ENCODE results near the gene OPTN. TPM values are rescaled to one million over a fixed set of nuclear protein-coding genes. Genes with fewer than 3 reads are reported as not detected.
A peak's percentile ranks its signal among the peaks of the same experiment; 100 is the strongest.

Gene OPTN
- total RNA-seq, 1 donor from 2014 or later: 36.3 TPM

GRCh38 chr10:13102002-13102794, 2.2 kb downstream of the OPTN start:
- TF ChIP-seq, protein P1, sequence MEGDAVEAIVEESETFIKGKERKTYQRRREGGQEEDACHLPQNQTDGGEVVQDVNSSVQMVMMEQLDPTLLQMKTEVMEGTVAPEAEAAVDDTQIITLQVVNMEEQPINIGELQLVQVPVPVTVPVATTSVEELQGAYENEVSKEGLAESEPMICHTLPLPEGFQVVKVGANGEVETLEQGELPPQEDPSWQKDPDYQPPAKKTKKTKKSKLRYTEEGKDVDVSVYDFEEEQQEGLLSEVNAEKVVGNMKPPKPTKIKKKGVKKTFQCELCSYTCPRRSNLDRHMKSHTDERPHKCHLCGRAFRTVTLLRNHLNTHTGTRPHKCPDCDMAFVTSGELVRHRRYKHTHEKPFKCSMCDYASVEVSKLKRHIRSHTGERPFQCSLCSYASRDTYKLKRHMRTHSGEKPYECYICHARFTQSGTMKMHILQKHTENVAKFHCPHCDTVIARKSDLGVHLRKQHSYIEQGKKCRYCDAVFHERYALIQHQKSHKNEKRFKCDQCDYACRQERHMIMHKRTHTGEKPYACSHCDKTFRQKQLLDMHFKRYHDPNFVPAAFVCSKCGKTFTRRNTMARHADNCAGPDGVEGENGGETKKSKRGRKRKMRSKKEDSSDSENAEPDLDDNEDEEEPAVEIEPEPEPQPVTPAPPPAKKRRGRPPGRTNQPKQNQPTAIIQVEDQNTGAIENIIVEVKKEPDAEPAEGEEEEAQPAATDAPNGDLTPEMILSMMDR (IDR thresholded peaks at IDR 0.05; ENCODE audit: unreplicated experiment): no peak

DNA sequence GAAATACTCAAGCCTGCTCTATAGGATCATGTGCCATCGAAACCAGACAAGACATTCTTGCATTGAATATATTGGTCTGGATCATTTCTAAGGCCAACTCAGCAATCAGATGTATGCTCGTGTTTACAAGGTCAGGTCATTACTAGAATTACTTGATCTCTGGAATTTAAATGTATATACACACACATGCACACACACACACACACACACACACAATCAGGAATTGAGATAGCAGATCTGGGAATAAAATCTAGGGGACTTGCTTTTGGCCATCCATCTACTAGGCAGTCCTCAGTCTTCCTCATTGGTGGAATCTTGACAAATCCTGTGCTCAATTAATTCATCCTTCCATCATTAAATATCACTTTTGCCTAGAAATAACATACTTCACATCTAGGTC, 3.6 kb downstream of the OPTN start:
- DNase-seq (ENCODE audit: low spot score): no peak
- no peak overlapping the region for H3K4me3 Mint-ChIP-seq (ENCODE audit: unreplicated experiment)
- TF ChIP-seq, protein P1 (IDR thresholded peaks at IDR 0.05; ENCODE audit: unreplicated experiment): no peak
- H3K9me3 Mint-ChIP-seq (ENCODE audit: unreplicated experiment): no peaks in the 10 kb centered on the region
- no peak overlapping the region for H3K27ac Mint-ChIP-seq (ENCODE audit: unreplicated experiment)
- peaks cover 6% of the 10 kb centered on the region for H3K4me1 Mint-ChIP-seq (ENCODE audit: unreplicated experiment)
- H3K27me3 Mint-ChIP-seq (ENCODE audit: unreplicated experiment): peaks cover 3% of the 10 kb centered on the region
- H3K36me3 Mint-ChIP-seq (ENCODE audit: low read depth, unreplicated experiment): no peaks in the 10 kb centered on the region

More at GRCh38 chr10:13102002-13102794, 2.2 kb downstream of the OPTN start:
- H3K36me3 Mint-ChIP-seq (ENCODE audit: low read depth, unreplicated experiment): no peaks in the 10 kb centered on the region
- peaks cover 6% of the 10 kb centered on the region for H3K4me1 Mint-ChIP-seq (ENCODE audit: unreplicated experiment)
- peaks cover 3% of the 10 kb centered on the region for H3K27me3 Mint-ChIP-seq (ENCODE audit: unreplicated experiment)
- H3K27ac Mint-ChIP-seq (ENCODE audit: unreplicated experiment): no peak overlapping the region
- no peak overlapping the region for H3K4me3 Mint-ChIP-seq (ENCODE audit: unreplicated experiment)
- no peak for DNase-seq (ENCODE audit: low spot score)
- H3K9me3 Mint-ChIP-seq (ENCODE audit: unreplicated experiment): no peaks in the 10 kb centered on the region

- H3K27ac Mint-ChIP-seq (ENCODE audit: unreplicated experiment): no peak overlapping the region
- H3K4me1 Mint-ChIP-seq (ENCODE audit: unreplicated experiment): peaks cover 6% of the 10 kb centered on the region
- H3K9me3 Mint-ChIP-seq (ENCODE audit: unreplicated experiment): no peaks in the 10 kb centered on the region
- H3K27me3 Mint-ChIP-seq (ENCODE audit: unreplicated experiment): no peaks in the 10 kb centered on the region
- H3K36me3 Mint-ChIP-seq (ENCODE audit: low read depth, unreplicated experiment): no peaks in the 10 kb centered on the region
- no peak overlapping the region for H3K4me3 Mint-ChIP-seq (ENCODE audit: unreplicated experiment)
- no peak for DNase-seq (ENCODE audit: low spot score)
- TF ChIP-seq, protein P1 (IDR thresholded peaks at IDR 0.05; ENCODE audit: unreplicated experiment): peak; percentile 10
Observed at GRCh38 chr10:13104697-13105096, 4.7 kb downstream of the OPTN start.

GRCh38 chr10:13105184-13105583, 5.2 kb downstream of the OPTN start:
- no peaks in the 10 kb centered on the region for H3K27me3 Mint-ChIP-seq (ENCODE audit: unreplicated experiment)
- no peak for DNase-seq (ENCODE audit: low spot score)
- peaks cover 3% of the 10 kb centered on the region for H3K36me3 Mint-ChIP-seq (ENCODE audit: low read depth, unreplicated experiment)

More at GRCh38 chr10:13105184-13105583, 5.2 kb downstream of the OPTN start:
- Mint-ChIP-seq H3K4me3 (ENCODE audit: unreplicated experiment) (no peak overlapping the region), H3K9me3 (ENCODE audit: unreplicated experiment) (no peaks in the 10 kb centered on the region), H3K4me1 (ENCODE audit: unreplicated experiment) (peaks cover 6% of the 10 kb centered on the region), H3K27ac (ENCODE audit: unreplicated experiment) (no peak overlapping the region)
- TF ChIP-seq, protein P1 (IDR thresholded peaks at IDR 0.05; ENCODE audit: unreplicated experiment): no peak
